Spleen (tissue), 11 donors: ENCODE measurements around the gene CROCC2. TPM values are rescaled to one million over a fixed set of nuclear protein-coding genes. Genes with fewer than 3 reads are reported as not detected.
A peak's percentile ranks its signal among the peaks of the same experiment; 100 is the strongest.

ENCODE experiments used
- DNase-seq: peaks from one replicate; pipeline ENCODE4 v3.0.0-alpha.2; 2020
- H3K27ac ChIP-seq, 8 donors: fragments of 200-600 bp; sonication (generic) in 7 of 8; 1 replicate in 4 of 8; 2 replicates in 4 of 8; pipeline versions ENCODE4 v1.5.0 to v1.8.0; 2016 to 2021; ENCODE audit warnings: inconsistent platforms in 4 of 8, mild to moderate bottlenecking in 4 of 8, moderate library complexity in 1 of 8
- H3K27me3 ChIP-seq, 7 donors: fragments of 200-600 bp; sonication (generic) in 6 of 7; replicated peaks in 1 of 7; 1 replicate in 4 of 7; 2 replicates in 3 of 7; pipeline versions ENCODE4 v1.5.0 to v1.8.0; 2016 to 2021; ENCODE audit warnings: inconsistent platforms in 3 of 7, mild to moderate bottlenecking in 1 of 7
- H3K36me3 ChIP-seq, 6 donors: fragments of 200-600 bp; sonication (generic) in 5 of 6; 1 replicate in 4 of 6; 2 replicates in 2 of 6; pipeline versions ENCODE4 v1.5.0 to v1.8.0; 2016 to 2021; ENCODE audit warnings: inconsistent platforms in 2 of 6
- H3K4me1 ChIP-seq, 6 donors: fragments of 200-600 bp; sonication (generic) in 5 of 6; 1 replicate in 3 of 6; 2 replicates in 3 of 6; pipeline versions ENCODE4 v1.5.0 to v1.8.0; 2016 to 2021; ENCODE audit warnings: inconsistent platforms in 3 of 6
- H3K4me3 ChIP-seq, 8 donors: fragments of 200-600 bp; sonication (generic) in 7 of 8; 1 replicate in 4 of 8; 2 replicates in 4 of 8; pipeline versions ENCODE4 v1.5.0 to v1.8.0; 2016 to 2021; ENCODE audit warnings: inconsistent platforms in 4 of 8, mild to moderate bottlenecking in 4 of 8, moderate library complexity in 2 of 8
- H3K9me3 ChIP-seq, 8 donors: fragments of 200-600 bp; sonication (generic) in 7 of 8; 1 replicate in 4 of 8; 2 replicates in 4 of 8; pipeline versions ENCODE4 v1.5.0 to v1.8.0; 2016 to 2021; ENCODE audit warnings: inconsistent platforms in 4 of 8
- CTCF ChIP-seq, 11 experiments: fragments of 200-600 bp in 7 of 11; fragments of 450-650 bp in 4 of 11; sonication (generic) in 4 of 11; IDR thresholded peaks in 8 of 11; conservative IDR thresholded peaks in 3 of 11; 1 replicate in 7 of 11; 2 replicates in 4 of 11; pipeline versions ENCODE4 v1.4.0 to v1.8.0; 2016 to 2021; ENCODE audit warnings: antibody characterized with exemption in 11 of 11, inconsistent platforms in 4 of 11, mild to moderate bottlenecking in 1 of 11
- POLR2A ChIP-seq, 3 donors: fragments of 450-650 bp; IDR thresholded peaks; one replicate each; pipeline ENCODE4 v1.5.1; 2017; ENCODE audit warnings: antibody characterized with exemption in 3 of 3, mild to moderate bottlenecking in 1 of 3
- POLR2AphosphoS5 ChIP-seq, 3 donors: sonication (generic); formaldehyde crosslinking; IDR thresholded peaks; one replicate each; pipeline ENCODE4 v1.5.1; 2017; ENCODE audit warnings: antibody characterized with exemption in 3 of 3
- WGBS, 5 donors: extraction: QIAGEN DNeasy Blood & Tissue Kit in 3 of 5; methylation state at CpG; one replicate each; pipeline versions ENCODE4 v1.1.5 to v1.1.7; 2013 to 2018; 5-methylcytosine and 5-hydroxymethylcytosine counted together
- intact Hi-C: fragments of 100-400 bp; cut with DNase I; formaldehyde crosslinking; loops from one replicate; pipeline ENCODE4 v1.15.0; 2023; ENCODE audit warnings: low total_unique reads
- polyA plus RNA-seq, 3 donors: library from polyadenylated mRNA; stranded (reverse); fragments of 200-250 nt; gene quantifications; one replicate each; pipeline ENCODE4 v1.2.1, GENCODE V29; 2013
- total RNA-seq, 7 donors: library from RNA; depleted of rRNA in 3 of 7; stranded (reverse); fragments of >200 nt in 3 of 7; fragmentation: NEBNext Ultra II Directional in 4 of 7; extraction: Animal tissue kit (Norgen Biotek cat#: 25700) in 4 of 7; gene quantifications; one replicate each; pipeline versions ENCODE4 v1.1.0 to v1.2.1, GENCODE V29; 2016 to 2021
- donor health status: healthy with polysubstance abuse.
- donor health status: DM: no; HTN: no; CAD: no; lungs with moderate emphysema.
- donor health status: DM: no; HTN: no; CAD: no.
- donor health status: Bipolar disorder and iron deficiency.
- donor health status: healthy.
- donor health status: DM: no; HTN: no; CAD: no.
- donor health status: DM: yes; HTN: yes; CAD: no.

CROCC2 gene
- total and polyA plus RNA-seq, 10 donors = 0.04 to 3.6 (median 0.75) TPM

DNA sequence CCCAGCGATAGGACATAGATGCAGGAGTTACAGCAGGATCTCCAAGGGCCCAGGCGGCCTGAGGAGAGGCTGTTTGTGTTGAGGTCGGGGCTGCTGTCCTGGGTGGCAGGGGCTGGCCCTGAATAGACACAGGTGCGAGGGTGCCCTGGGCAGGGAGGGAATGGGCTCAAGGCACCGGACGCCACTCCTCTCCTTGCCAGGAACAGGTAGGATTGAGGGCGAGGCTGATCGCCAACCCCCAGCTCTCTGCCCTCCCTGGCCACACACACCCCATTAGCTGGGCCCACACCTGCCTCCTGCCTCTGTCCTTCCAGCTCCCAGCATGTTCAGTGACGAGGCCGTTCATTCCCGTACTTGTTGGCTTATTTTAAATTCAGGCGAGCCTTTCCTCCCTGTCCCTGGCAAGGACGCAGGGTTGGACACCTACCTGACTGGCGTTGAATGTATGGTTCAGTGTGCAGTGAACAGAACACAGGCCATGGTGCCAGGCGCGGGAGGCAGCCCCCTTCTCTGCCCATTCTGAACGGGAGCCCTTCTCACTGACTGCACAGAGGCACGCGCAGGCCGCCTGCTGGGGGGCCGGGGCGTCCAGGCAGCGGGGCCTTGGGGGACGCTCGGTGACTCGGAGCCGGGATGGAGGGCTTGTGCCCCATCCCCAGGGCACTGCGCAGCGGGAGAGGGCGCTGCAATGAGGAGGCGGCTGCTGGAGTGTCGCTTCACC, 51.0 kb downstream of the CROCC2 start:
- Histone ChIP-seq H3K4me3 (no peak overlapping the region), H3K27me3 (peaks cover 0 to 10% (median 0%) of the 10 kb centered on the region in 7 donors), H3K4me1 (peaks cover 6 to 28% (median 15%) of the 10 kb centered on the region in 6 donors), H3K36me3 (no peaks in the 10 kb centered on the region), H3K9me3 (no peaks in the 10 kb centered on the region), H3K27ac (peak overlapping the region in 1 of 8 donors; percentile 11)
- intact Hi-C loops = no loop called here
- 89 to 95% (median 90%) methylated on average over 24 to 32 of the region's 32 CpGs for WGBS, 5 donors
- TF ChIP-seq CTCF (IDR thresholded peaks at IDR 0.05 in 8 of 11, conservative IDR thresholded peaks at IDR 0.05 in 3 of 11) (no peak), POLR2A (IDR thresholded peaks at IDR 0.05) (no peak), POLR2AphosphoS5 (IDR thresholded peaks at IDR 0.05) (no peak)
- DNase-seq = peak; percentile 68

- peaks cover 0 to 10% (median 0%) of the 10 kb centered on the region in 7 donors for H3K27me3 ChIP-seq
- no peaks in the 10 kb centered on the region for H3K36me3 ChIP-seq
- H3K9me3 ChIP-seq = no peaks in the 10 kb centered on the region
- peaks cover 6 to 35% (median 17%) of the 10 kb centered on the region in 6 donors for H3K4me1 ChIP-seq
- H3K27ac ChIP-seq = peak overlapping the region in 4 of 8 donors; percentile 5 to 25 (median 14)
- WGBS, 5 donors = 75 to 92% (median 78%) methylated on average over 11 to 17 of the region's 17 CpGs
- DNase-seq = no peak
- no peak overlapping the region for H3K4me3 ChIP-seq
- TF ChIP-seq POLR2AphosphoS5 (IDR thresholded peaks at IDR 0.05) = no peak
- no peak for TF ChIP-seq POLR2A (IDR thresholded peaks at IDR 0.05)
- TF ChIP-seq CTCF (IDR thresholded peaks at IDR 0.05 in 8 of 11, conservative IDR thresholded peaks at IDR 0.05 in 3 of 11) = no peak
- intact Hi-C loops = no loop called here
Observed at GRCh38 chr2:240957656-240958365, 51.7 kb downstream of the CROCC2 start.

DNA sequence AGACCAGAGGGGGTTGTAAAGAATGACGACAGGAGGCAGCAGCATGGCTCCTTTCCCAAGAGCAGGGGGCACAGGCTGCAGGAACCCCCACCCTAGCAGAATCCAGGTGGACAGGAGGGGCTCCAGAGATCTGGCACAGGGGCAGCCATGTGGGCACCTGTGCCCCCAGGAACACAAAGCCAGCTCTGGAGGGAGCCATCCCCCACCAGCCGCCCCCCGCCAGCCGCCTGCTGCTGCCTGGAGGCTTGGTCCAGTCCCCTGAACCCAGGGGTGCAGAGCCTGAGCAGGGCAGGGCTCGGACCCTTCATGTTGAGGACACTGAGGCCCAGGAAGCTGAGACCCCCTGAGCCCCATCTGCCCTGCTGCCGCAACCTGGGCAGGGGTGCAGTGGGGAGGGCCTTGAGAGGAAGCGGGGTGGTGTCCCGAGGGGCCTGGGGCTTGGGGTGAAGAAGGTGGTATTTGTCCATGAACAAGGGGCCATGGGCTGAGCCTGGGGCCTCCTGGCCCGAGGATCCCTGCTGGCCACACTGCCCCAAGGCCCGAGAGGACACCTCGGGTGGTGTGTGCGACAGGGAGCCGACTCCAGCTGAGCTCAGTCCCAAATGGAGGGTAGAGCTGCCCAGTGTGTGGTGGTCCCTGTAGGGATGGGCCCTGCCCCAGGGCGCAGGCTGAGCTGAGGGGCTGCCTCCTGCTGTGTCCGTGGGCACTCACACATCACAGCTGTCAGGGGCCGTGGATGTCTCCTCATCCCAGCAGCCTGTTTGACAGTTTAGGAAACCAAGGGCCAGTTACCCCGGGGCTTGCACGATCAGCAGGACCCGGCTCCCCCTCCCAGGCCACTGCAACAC, 52.5 kb downstream of the CROCC2 start:
- WGBS, 5 donors = 84 to 96% (median 92%) methylated on average over 10 to 19 of the region's 19 CpGs
- intact Hi-C loops = no loop called here
- H3K4me1 ChIP-seq = peaks cover 11 to 43% (median 24%) of the 10 kb centered on the region in 6 donors

More for the DNA sequence above, 52.5 kb downstream of the CROCC2 start:
- no peak overlapping the region for H3K4me3 ChIP-seq
- no peaks in the 10 kb centered on the region for H3K9me3 ChIP-seq
- peaks cover 0 to 10% (median 0%) of the 10 kb centered on the region in 7 donors for H3K27me3 ChIP-seq
- H3K36me3 ChIP-seq = no peaks in the 10 kb centered on the region
- peak overlapping the region in 3 of 8 donors; percentile 5 to 89 (median 18) for H3K27ac ChIP-seq
- no peak for TF ChIP-seq CTCF (IDR thresholded peaks at IDR 0.05 in 8 of 11, conservative IDR thresholded peaks at IDR 0.05 in 3 of 11)
- no peak for TF ChIP-seq POLR2A (IDR thresholded peaks at IDR 0.05)
- no peak for TF ChIP-seq POLR2AphosphoS5 (IDR thresholded peaks at IDR 0.05)
- peak; percentile 69 for DNase-seq
